ENCODE data around the gene PERP.
"Not testable (repeated sequence)": the region's sequence is repeated elsewhere in the genome, so short reads cannot be mapped to it uniquely, and the experiment has no call there.

PERP gene

DNA sequence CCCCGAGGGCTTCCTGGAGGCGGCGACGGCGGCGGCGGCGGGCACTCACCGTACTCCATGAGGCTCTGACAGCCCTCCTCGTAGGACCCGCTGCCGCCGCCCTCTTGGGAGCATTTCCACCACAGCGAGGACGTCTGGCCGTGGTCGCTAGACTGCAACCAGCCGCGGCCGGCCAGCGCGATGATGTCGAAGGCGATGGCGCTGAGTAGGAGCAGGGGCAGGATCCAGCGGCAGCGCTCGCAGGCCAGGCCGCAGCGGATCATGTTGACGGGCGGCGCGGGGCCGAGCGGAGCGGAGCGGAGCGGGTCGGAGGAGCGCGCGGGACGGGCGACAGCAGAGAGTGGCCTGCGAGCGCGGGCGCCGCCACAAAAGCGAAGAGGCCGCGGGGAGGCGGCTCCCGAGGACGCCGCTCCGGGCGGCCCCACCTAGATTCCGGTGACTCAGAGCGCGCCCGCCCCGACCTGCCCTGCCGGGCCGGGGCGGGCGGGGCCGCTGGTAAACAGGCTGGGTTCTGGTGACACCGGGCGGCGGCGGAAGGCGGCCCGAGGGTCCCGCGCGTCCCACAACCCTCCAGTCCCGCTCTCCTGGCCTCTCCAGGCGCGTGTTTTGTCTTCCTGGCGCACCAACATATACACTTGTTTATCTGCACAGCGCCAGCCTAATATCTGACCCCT lies at the start of gene PERP:
Gene PERP (minus strand): TSS at position 342 of the 674 bp plus-strand sequence. CDS start 79 bp downstream, at position 263.
- DNase-seq (ENCODE audit: low spot score) (peak; percentile 51), FAIRE-seq (no peak)

DNA sequence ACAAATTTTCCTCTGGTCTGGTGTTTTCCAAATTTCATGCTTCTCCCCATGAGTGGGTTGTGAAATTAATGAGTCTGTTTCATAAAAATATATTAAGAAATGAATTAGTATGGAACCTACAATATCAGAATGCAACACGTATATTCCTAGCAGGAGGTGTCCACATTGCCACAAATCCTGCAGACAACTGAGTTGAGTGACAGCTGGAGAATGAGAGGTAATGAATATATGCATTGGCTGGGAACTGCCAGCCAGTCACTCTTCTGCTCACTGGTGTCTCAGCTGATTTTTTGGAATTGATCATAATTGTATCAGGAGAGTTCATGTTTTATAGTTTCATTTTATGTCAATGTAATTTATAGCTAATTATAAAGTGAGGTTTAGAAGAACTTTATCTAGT lies 48.2 kb upstream of the PERP start:
- DNase-seq (ENCODE audit: low spot score) (no peak), FAIRE-seq (no peak)

DNA sequence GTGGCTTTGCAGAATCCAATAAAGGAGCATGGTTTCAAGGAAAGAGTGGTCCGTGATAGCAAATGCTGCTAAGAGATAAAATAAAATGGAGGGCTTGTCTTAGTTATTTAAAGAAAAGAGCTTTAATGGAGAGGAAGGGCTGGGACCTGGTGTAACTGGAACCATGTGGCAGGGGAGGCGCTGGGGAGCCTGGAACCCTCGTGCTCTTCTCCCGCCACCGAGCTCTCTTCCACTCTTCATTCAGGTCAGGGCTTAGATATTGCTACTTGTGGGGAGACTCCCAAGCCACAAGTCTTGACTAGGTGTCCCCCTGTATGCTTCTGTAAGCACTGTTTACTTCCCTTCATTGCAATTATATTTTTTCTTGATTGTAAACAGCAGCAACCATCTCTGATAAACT lies 39.3 kb upstream of the PERP start:
- FAIRE-seq (no peak), DNase-seq (ENCODE audit: low spot score) (no peak)

DNA sequence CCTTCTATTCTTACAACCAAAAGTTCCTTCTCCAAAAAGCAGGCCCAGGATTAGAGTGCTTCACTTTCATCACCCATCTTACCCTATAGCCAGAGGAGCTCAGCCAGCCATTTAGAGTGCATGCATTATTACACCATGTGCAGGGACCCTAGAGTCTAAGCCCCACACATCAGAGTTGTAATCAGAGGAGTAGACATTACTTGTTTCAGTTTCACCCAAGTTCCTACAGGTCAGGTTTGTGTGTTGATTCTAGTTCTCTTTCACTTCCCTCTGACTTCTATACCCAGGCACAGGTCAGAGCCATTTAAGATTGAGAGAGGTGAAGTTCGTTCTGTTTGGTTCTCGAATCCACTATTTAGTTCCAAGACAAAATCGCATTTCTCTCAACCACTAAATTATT lies 38.2 kb upstream of the PERP start:
- no peak for FAIRE-seq

DNA sequence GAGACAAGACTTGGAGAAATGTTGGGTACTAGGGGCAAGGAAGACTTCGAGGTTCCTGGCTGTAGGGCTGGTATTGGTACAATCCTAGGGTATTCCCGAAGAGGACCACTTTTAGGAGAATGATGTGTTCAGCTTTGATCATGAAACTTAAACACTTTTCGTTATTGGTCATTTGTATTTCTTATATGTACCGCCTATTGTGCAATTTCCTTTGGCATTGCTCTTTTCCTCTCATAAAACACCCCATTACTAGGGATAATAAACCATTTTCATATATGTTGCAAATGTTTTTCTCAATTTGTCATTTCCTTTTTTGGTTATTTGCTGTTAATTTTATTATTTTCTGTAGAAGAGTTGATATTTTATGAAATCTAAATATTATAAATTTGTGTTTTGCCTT lies 35.6 kb upstream of the PERP start:
- FAIRE-seq (no peak), DNase-seq (ENCODE audit: low spot score) (no peak)

More for the DNA sequence above, 38.2 kb upstream of the PERP start:
- DNase-seq (ENCODE audit: low spot score) = no peak

DNA sequence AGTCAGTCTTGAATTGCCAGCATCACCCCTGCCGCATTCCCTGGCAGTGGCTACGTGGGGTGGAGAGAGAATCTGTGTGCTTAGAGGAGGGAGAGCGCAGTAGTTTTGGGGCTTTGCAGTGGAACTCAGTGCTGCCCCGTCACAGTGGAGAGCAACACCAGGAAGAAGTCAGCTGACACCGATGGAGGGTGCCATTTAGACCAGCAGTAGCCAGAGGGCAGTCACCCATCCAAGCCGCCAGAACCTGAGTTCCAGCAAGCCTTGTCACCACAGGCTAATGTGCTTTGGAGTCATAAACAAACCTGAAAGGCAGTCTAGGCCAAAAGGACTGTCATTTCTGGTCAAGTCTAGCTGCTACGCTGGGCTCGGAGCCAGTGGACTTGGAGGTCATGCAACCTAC lies 22.0 kb upstream of the PERP start:
- DNase-seq (ENCODE audit: low spot score) = no peak
- no peak for FAIRE-seq

DNA sequence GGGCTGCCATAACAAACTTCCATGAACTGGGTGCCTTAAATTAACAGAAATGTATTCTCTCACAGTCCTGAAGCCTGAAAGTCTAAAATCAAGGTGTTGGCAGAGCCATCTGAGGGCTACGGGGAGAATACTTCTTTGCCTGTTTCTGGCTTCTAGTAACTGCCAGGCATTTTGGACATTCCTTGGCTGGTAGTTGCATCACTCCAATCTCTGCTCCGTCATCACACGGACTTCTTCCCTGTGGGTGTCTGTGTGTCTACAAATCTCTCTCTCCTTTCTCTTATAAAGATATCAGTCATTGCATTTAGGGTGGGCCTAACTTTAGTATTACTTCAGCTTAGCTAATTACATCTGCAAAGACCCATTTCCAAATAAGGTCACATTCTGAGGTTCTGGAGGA lies 20.9 kb upstream of the PERP start:
- DNase-seq (ENCODE audit: low spot score) (no peak), FAIRE-seq (no peak)

DNA sequence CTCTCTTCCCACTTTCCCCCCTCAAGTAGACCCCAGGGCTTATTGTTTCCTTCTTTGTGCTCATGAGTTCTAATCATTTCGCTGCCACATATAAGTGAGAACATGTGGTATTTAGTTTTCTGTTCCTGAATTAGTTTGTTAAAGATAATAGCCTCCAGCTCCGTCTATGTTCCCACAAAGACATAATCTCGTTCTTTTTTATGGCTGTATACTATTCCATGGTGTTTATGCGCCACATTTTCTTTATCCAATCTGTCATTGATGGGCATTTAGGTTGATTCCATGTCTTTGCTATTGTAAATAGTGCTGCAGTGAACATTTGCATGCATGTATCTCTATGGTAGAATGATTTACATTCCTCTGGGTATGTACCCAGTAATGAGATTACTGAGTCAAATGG lies 16.9 kb upstream of the PERP start:
- DNase-seq (ENCODE audit: low spot score) (no peak), FAIRE-seq (no peak)

DNA sequence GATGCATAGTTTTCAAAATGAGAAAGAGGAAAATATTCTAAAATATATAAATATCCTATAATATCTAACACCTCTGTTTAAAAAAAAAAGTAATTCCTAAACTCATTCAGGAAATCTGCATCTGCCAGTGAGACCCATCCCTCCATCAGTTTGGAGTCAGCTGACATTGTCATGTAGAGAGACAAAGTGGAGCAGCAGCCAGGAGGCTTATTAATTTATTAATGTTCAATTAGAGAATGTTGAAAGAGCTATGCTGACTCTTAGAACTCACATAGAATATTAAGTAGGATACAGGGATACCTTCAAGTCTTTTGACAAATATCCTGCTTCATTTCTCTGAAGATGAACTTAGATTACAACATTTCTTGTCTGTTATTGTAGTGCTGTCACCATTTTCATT lies 12.8 kb upstream of the PERP start:
- no peak for DNase-seq (ENCODE audit: low spot score)
- no peak for FAIRE-seq

DNA sequence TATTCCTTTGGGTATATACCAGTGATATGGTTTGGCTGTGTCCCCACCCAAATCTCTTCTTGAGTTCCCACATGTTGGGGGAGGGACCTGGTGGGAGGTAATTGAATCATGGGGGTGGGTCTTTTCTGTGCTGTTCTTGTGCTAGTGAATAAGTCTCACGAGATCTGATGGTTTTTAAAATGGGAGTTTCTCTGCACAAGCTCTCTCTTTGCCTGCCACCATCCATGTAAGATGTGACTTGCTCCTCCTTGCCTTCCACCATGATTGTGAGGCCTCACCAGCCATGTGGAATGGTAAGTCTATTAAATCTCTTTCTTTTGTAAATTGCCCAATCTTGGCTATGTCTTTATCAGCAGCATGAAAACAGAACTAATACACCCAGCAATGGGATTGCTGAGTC lies 12.0 kb upstream of the PERP start:
- DNase-seq (ENCODE audit: low spot score); FAIRE-seq: not testable (repeated sequence)

DNA sequence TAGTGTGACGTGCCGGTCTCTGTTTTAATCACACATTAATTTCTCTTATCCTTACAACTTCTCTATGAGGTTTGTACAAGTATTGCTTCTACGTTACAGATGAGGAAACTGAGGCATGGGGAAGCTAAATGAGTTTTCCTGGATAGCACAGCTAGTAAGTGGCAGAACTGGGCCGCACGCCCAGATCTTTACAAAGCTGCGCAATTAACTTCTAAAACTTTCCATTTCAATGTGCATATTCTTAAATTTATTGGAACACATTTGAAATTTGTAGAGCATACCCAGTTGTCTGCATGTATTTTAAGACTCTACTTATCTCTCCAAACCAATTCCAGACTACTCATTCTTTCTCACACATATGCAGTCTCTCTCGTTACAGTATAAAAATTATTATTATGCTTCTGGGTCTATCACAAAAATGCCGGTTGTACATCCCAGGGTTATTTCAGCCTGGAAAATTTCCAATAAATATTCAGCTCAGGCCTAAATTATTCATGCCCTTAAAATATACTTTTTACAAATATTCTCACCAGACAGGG lies 10.2 kb upstream of the PERP start:
- no peak for DNase-seq (ENCODE audit: low spot score)
- FAIRE-seq = no peak

DNA sequence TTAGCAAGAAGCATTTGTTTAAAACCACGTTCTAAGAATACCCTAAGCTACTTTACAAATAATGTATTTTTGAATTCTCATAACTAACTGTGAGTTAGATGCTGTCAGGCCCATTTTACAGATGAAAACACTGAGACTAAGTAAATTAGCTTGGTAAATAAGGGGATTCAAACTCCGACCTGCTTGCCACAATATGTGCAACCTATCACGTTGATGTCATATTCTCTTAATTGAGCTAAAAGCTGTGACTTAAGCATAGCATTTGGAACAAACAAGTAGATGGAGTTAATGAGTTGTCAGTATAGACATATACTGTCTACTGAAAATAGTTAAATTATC lies 9.4 kb upstream of the PERP start:
- FAIRE-seq = no peak
- no peak for DNase-seq (ENCODE audit: low spot score)

DNA sequence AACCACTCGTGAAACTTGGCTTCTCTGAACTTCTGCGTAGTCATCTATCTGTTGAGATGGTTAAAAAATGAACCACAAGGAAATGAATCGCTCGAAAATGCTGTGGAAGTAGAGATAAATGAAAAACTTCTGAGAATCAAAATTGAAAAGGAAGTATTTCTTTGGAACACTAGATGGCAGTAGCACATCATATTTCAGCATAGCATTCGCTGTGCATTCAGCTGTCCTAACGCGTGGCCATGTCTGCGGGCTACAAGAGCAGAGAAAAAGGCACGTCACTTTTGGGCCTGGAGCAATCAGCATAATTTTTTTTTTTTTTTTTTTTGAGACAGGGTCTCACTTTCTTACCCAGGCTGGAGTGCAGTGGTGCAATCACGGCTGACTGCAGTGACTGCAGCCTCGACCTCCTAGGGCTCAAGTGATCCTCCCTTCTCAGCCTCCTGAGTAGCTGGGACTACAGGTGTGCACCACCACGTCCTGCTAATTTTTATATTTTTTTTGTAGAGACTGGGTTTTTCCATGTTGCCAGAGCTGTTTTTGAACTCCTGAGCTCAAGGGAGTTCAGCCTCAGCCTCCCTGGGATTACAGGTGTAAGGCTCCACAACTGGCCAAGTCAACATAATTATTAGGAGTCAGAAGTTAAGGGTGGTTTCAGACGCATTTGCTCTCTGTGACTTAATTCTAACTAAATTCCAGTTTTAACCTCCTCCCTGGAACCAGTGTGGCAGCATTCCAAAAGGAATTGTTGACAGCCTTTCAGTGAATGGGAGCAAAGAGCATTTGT lies 8.8 kb upstream of the PERP start:
- DNase-seq (ENCODE audit: low spot score) = peak; percentile 30
- FAIRE-seq = peak; percentile 10

DNA sequence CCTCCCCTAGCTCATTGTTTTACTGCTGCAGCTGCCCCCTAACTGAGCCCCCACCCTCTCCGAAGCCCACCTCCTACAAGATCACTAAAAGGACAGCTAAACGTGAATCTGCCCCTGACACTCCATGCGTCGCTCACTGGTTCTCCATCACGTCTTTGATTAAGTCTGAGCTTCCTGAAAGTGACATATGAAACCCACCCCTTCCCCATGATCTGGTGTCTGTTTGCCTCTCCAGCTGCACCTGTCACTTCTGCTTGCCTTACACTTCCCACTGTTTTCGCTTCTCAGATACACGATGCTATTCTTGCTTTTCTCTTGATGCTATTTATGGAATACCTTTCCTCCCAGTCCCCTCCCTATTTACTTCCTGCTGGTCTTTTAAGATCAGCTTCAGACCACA lies 8.0 kb upstream of the PERP start:
- FAIRE-seq = no peak
- no peak for DNase-seq (ENCODE audit: low spot score)

DNA sequence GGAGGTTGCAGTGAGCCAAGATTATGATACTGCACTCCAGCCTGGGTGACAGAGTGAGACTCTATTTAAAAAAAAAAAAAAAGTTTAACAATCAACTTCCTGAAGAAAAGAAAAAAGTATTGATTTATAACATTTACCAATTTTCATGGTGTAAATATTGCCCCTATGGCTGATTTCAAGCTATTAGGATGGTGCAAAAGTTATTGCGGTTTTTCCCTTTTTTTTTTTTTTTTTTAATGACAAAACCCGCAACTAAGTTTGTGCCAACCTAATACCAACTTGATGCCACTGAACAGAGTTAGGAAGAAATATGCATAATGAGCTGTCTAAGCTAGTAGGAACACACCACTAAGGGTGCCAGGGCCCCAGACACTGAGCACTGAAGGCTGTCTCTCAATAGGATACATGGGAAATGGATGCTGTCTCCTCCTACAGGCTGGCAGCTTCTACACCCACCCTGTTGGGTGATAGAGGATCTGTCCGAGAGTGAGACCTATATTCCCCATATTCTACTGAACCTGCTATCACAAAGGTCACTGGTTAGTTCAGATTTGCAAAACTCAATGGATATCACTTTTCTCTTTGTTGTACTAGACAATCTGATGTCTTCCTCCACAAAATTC lies 6.5 kb upstream of the PERP start:
- DNase-seq (ENCODE audit: low spot score) (no peak), FAIRE-seq (no peak)

DNA sequence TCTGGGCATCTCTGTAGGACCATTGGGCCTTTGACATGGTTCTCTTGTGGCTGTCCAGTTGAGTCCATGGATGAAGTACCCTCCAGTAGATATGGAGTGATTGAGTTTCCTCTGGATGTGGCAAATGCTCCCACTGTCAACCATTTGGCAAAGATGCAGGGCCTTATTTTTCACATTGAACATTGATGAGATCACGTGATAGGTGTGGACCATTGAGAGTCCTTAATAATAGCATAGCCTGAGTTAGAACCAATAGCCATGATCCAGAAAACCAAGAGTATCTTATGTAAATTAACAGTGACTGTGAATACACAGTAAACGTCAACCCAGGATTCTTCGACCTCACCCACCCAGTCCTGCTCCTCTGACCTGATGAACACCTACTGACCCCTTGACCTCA lies 3.0 kb upstream of the PERP start:
- no peak for FAIRE-seq
- no peak for DNase-seq (ENCODE audit: low spot score)

DNA sequence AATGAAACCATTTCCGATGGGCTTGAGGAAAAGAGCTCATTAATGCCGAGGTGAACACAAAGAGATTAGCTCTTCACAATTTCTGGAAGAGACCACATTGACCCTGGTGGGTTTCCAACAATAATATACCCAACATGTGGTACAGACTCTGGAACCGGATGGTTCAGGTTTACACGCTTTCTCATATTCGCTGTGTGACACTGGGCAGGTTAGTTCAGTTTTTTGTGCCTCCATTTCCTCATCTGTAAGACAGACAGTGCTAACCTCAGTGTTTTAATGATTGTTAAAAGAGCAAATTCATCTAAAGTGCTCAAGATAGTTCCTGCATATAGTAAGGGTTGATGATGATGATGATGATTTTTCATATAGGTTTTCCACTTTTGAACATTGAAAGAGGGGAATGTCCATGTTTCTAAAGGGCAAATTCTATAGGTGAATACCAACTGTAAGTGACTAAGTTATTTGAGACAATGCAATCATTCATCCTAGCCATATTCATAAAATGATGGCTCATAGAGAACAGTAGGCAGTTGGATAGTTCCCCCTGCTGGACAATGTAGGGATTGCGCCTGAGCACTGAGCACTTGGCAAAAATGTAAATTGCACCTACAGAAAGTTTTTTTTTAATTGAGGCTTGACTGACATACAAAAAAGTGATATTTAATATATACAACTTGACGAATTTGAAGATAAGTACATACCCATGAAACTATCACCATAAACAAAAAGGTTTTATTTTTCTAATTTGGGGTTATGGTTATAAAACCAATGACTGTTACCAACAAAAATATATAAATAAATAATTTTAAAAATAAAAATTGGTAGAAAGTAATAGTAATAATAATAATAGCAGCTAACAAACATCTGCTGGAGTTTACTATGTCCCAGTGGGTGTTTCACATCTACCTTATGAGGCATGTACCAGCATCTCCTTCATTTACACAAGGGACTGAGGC lies 2.1 kb upstream of the PERP start:
- FAIRE-seq (peak; percentile 68), DNase-seq (ENCODE audit: low spot score) (peak; percentile 34)

DNA sequence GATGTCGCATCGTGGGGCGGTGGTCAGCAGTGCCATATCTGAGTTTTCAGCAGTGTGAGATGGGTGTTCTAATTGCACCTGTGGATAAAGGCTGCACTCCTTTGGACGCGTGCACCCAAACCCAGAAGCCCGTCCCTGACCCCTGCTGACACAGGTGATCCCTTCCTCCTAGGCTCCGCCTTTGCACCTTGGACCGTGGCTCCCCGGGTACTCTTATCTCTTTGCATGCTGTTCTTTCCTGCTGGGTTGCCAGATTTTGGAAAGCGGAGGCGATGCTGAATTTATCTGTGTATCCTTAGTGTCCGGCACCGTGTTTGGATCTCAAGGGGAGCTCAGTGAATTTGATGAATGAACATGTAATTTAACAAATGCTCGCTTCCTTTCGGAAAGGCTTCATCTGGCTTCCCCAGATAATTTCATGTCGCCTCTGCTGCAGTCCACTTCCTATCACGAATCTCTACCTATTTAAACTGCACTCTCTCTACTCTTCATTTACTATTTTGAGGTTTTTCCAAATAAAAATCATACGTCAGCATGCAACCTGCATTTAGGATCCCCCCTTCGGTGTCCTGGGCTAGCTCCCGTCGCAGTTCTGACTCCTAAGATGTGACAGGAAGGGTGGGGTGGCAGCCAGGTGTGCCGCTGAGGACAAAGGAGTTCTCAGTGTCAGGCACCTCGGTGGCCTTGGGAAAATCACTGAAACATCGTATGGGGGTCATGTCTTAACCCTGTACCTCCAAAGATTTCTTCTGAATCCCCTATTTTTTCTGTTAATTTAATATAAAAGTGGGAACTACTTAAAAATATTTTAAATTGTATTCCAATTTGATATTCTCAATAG lies 753 bp upstream of the PERP start:
- DNase-seq (ENCODE audit: low spot score) (no peak), FAIRE-seq (no peak)

DNA sequence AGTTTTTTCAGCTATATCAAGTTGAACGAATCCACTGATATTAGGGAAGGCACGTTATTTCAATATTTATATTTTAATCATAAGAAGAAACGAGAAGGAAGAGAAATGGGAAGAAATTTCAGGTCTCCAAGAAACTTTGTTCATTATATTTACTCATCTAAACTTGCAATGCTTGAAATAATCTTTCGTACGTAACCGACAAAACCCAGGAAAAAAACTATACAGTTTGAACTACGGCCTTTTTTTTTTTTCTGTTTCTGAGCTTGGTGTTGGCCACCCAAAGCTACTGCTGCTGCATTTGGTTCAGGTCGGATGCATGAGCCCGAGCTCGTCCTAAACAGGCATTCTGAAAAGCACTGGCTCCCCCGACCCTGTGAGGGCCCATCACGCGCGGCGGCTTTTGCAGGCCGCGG lies 548 bp downstream of the PERP start:
- no peak for FAIRE-seq

DNA sequence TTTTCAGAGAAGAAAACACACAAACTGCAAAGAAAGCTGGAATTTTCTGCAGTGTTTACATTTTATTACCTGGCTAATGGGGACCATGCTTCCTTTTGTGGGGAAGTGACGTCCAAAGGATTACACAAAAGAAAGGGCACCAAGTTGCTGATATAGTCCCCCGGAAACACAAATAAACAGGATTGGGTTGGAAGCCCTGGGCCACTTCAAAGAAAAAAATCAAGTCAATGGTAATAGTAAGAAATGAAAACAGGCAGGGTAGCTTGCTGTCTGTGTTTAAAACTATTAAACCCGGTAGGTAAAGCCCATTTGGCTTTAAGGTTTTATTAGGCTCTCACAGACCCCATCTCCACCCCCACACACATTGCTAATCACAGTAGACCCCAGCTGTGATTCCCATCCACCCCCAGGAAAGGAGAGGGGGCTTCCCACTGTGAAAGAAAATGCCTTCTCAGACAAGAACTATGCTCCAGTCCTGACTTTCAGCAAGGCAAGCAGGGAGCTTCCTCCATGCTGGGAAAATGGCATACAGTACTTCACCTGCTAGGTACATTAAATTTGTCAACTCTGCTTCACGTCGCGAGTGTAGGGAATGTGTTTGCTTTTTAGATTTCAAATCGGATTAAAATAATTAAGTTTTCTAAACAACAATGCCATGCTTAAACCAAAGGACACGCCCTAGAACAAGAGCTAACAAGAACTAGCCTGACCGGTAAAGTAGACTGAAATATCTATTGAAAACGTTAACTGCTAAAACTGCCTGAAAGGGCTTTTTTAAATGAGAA lies 1.1 kb downstream of the PERP start:
- FAIRE-seq (no peak), DNase-seq (ENCODE audit: low spot score) (no peak)

More for the DNA sequence above, 548 bp downstream of the PERP start:
- no peak for DNase-seq (ENCODE audit: low spot score)
